Upper lobe of left lung (tissue), 4 donors: ENCODE measurements around the gene ARHGAP15.

Experiments
- CTCF ChIP-seq, 6 experiments: fragments of 450-650 bp in 4 of 6; fragments of 200-600 bp in 2 of 6; sonication (generic) in 2 of 6; IDR thresholded peaks; one replicate each; pipeline ENCODE4 v1.5.1; 2016 to 2019; ENCODE audit warnings: antibody characterized with exemption in 6 of 6
- POLR2A ChIP-seq, 4 donors: fragments of 450-650 bp; IDR thresholded peaks; one replicate each; pipeline ENCODE4 v1.5.1; 2016 to 2017; ENCODE audit warnings: antibody characterized with exemption in 4 of 4, mild to moderate bottlenecking in 2 of 4
- POLR2AphosphoS5 ChIP-seq, 2 donors: sonication (generic); formaldehyde crosslinking; IDR thresholded peaks; one replicate each; pipeline ENCODE4 v1.5.1; 2017; ENCODE audit warnings: antibody characterized with exemption in 2 of 2

GRCh38 chr2:143392358-143392757 lies 263.1 kb downstream of the ARHGAP15 start:
- TF ChIP-seq POLR2A (IDR thresholded peaks at IDR 0.05) = no peak
- no peak for TF ChIP-seq CTCF (IDR thresholded peaks at IDR 0.05)
- no peak for TF ChIP-seq POLR2AphosphoS5 (IDR thresholded peaks at IDR 0.05)
